Gastrocnemius medialis (tissue), 4 donors: ENCODE results near the gene MX1. TPM values are rescaled to one million over a fixed set of nuclear protein-coding genes. Genes with fewer than 3 reads are reported as not detected.

Source experiments
- ATAC-seq, 2 donors: fragments of 150-250 bp; one replicate each; pipeline ENCODE4 v1.9.1; 2016
- DNase-seq, 2 donors: peaks; one replicate each; pipeline ENCODE4 v3.0.0-alpha.2; 2019
- H3K27ac ChIP-seq, 4 donors: fragments of 200-600 bp; sonication (generic); 1 replicate in 1 of 4; 2 replicates in 3 of 4; pipeline ENCODE4 v1.5.1; 2016 to 2018; ENCODE audit warnings: mild to moderate bottlenecking in 2 of 4, moderate library complexity in 1 of 4
- H3K27me3 ChIP-seq, 3 donors: fragments of 200-600 bp; sonication (generic) in 2 of 3; 1 replicate in 1 of 3; 2 replicates in 2 of 3; pipeline versions ENCODE4 v1.5.1 to v1.6.0; 2016 to 2019; ENCODE audit warnings: mild to moderate bottlenecking in 1 of 3, moderate library complexity in 1 of 3
- H3K36me3 ChIP-seq, 2 donors: fragments of 200-600 bp; sonication (generic) in 1 of 2; one replicate each; pipeline ENCODE4 v1.5.1; 2017 to 2018
- H3K4me1 ChIP-seq, 2 donors: fragments of 200-600 bp; sonication (generic) in 1 of 2; one replicate each; pipeline ENCODE4 v1.5.1; 2016 to 2017; ENCODE audit warnings: mild to moderate bottlenecking in 2 of 2
- H3K4me3 ChIP-seq, 4 donors: fragments of 200-600 bp; sonication (generic) in 3 of 4; 1 replicate in 1 of 4; 2 replicates in 3 of 4; pipeline ENCODE4 v1.5.1; 2016 to 2019; ENCODE audit warnings: mild to moderate bottlenecking in 2 of 4
- H3K9me3 ChIP-seq, 3 donors: fragments of 200-600 bp; sonication (generic) in 2 of 3; 1 replicate in 1 of 3; 2 replicates in 2 of 3; pipeline ENCODE4 v1.5.1; 2016 to 2019
- POLR2A ChIP-seq, 2 donors: fragments of 450-650 bp; IDR thresholded peaks; one replicate each; pipeline ENCODE4 v1.6.1; 2017; ENCODE audit warnings: antibody characterized with exemption in 2 of 2, mild to moderate bottlenecking in 2 of 2, moderate library complexity in 2 of 2
- in situ Hi-C, 4 donors: fragments of 200-750 bp; cut with MboI; loops; one replicate each; pipeline versions ENCODE4 v1.15.0 to v1.8.0; 2017; ENCODE audit warnings: low sequenced_read_pairs in 4 of 4
- intact Hi-C: fragments of 100-400 bp; cut with DNase I; formaldehyde crosslinking; loops from one replicate; pipeline ENCODE4 v1.15.1; 2023; ENCODE audit warnings: low total_unique reads
- total RNA-seq, 4 donors: library from RNA; depleted of rRNA; stranded (reverse); fragments of >200 nt; gene quantifications; one replicate each; pipeline versions ENCODE4 v1.1.0 to v1.2.3, GENCODE V29; 2016
- TF ChIP-seq, protein P1 (sequence below), 5 experiments: fragments of 450-650 bp in 3 of 5; fragments of 200-600 bp in 2 of 5; sonication (generic) in 2 of 5; IDR thresholded peaks in 4 of 5; conservative IDR thresholded peaks in 1 of 5; 1 replicate in 4 of 5; 2 replicates in 1 of 5; pipeline ENCODE4 v1.5.1; 2016 to 2019; ENCODE audit warnings: antibody characterized with exemption in 5 of 5, mild to moderate bottlenecking in 3 of 5, moderate library complexity in 3 of 5

MX1 gene
- total RNA-seq, 4 donors from 2014 or later, result 2.5 to 10.0 (median 5.7) TPM

DNA sequence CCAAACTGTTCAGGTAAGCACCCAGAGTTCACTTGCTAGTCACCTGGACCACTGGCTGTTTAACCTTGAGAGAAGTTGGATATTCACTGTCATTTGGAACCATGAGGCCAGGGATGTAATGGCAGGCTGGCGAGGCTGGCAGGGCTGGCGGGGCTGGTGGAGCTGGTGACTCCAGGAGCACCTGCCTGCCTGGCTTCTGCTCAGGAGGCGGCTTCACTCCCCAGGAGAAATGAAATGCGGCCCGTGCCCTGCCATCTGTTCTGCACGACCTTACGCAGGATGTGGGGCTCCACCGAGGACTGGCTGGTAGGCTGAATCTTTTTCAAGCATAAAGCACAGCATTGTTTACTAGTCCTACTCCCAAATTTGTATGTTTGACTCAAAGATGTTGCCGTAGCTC, 22.7 kb upstream of the MX1 start:
- intact Hi-C loops (no loop called here), in situ Hi-C loops (no loop called here)
- H3K9me3 ChIP-seq, result no peaks in the 10 kb centered on the region
- no peak for DNase-seq
- no peaks in the 10 kb centered on the region for H3K27me3 ChIP-seq
- no peak overlapping the region for H3K4me3 ChIP-seq
- no peak for ATAC-seq
- no peaks in the 10 kb centered on the region for H3K4me1 ChIP-seq
- TF ChIP-seq, protein P1, sequence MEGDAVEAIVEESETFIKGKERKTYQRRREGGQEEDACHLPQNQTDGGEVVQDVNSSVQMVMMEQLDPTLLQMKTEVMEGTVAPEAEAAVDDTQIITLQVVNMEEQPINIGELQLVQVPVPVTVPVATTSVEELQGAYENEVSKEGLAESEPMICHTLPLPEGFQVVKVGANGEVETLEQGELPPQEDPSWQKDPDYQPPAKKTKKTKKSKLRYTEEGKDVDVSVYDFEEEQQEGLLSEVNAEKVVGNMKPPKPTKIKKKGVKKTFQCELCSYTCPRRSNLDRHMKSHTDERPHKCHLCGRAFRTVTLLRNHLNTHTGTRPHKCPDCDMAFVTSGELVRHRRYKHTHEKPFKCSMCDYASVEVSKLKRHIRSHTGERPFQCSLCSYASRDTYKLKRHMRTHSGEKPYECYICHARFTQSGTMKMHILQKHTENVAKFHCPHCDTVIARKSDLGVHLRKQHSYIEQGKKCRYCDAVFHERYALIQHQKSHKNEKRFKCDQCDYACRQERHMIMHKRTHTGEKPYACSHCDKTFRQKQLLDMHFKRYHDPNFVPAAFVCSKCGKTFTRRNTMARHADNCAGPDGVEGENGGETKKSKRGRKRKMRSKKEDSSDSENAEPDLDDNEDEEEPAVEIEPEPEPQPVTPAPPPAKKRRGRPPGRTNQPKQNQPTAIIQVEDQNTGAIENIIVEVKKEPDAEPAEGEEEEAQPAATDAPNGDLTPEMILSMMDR (IDR thresholded peaks at IDR 0.05 in 4 of 5, conservative IDR thresholded peaks at IDR 0.05 in 1 of 5), result no peak
- no peak for TF ChIP-seq POLR2A (IDR thresholded peaks at IDR 0.05)
- H3K27ac ChIP-seq, result no peak overlapping the region
- H3K36me3 ChIP-seq, result no peaks in the 10 kb centered on the region

DNA sequence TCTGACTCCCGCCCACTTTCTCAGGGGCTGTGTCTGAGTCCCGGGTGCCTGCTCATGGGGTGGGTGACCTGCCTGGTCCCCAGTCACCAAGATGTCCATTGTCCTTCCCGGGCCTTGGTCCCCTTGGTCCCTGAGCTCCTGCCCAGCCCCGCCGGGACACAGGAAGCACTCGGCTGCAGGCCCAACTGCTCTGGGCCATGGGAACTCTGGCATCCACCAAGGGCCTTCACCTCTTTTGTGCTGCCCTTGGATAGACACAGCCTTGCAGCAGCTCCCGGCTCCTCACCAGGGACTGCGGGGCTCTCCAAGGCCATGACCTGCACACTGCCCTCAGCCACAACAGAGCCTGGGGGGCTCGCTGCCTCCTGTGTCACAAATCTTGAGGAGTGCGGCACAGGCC, 22.1 kb upstream of the MX1 start:
- intact Hi-C loops, result no loop called here
- Histone ChIP-seq H3K27me3 (no peaks in the 10 kb centered on the region), H3K36me3 (no peaks in the 10 kb centered on the region), H3K27ac (no peak overlapping the region), H3K9me3 (no peaks in the 10 kb centered on the region), H3K4me1 (no peaks in the 10 kb centered on the region), H3K4me3 (no peak overlapping the region)
- DNase-seq (no peak), ATAC-seq (no peak)
- in situ Hi-C loops, result no loop called here
- no peak for TF ChIP-seq POLR2A (IDR thresholded peaks at IDR 0.05)
- TF ChIP-seq, protein P1 (IDR thresholded peaks at IDR 0.05 in 4 of 5, conservative IDR thresholded peaks at IDR 0.05 in 1 of 5), result no peak

GRCh38 chr21:41405321-41405720, 20.7 kb upstream of the MX1 start:
- Histone ChIP-seq H3K9me3 (no peaks in the 10 kb centered on the region), H3K27ac (no peak overlapping the region), H3K27me3 (no peaks in the 10 kb centered on the region), H3K4me1 (no peaks in the 10 kb centered on the region), H3K4me3 (no peak overlapping the region), H3K36me3 (no peaks in the 10 kb centered on the region)
- in situ Hi-C loops, result no loop called here
- TF ChIP-seq POLR2A (IDR thresholded peaks at IDR 0.05), result no peak
- TF ChIP-seq, protein P1 (IDR thresholded peaks at IDR 0.05 in 4 of 5, conservative IDR thresholded peaks at IDR 0.05 in 1 of 5), result no peak
- intact Hi-C loops, result no loop called here
- ATAC-seq (no peak), DNase-seq (no peak)

DNA sequence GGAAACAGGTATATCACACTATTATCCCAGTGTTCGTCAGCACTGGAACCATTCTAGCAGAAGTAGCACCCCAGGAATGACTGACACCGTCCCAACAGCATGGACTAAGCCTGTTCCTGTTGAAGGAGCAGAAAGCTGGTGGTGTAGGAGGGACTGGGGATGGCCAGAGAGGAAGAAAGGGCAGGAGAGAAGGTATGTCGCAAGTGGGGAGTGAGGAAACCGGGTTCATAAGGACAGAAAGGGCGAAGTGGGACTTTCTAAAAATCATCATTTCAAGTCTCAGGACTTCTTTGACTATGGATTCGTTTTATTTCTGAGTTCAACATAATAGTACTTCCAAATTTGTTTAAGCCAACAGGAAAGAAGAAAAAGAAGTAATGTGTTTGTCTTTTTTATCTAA, 19.7 kb upstream of the MX1 start:
- TF ChIP-seq POLR2A (IDR thresholded peaks at IDR 0.05), result no peak
- TF ChIP-seq, protein P1 (IDR thresholded peaks at IDR 0.05 in 4 of 5, conservative IDR thresholded peaks at IDR 0.05 in 1 of 5), result no peak
- no peaks in the 10 kb centered on the region for H3K27me3 ChIP-seq
- DNase-seq, result no peak
- intact Hi-C loops (no loop called here), in situ Hi-C loops (no loop called here)
- no peak overlapping the region for H3K27ac ChIP-seq
- no peak overlapping the region for H3K4me3 ChIP-seq
- no peak for ATAC-seq
- no peaks in the 10 kb centered on the region for H3K4me1 ChIP-seq
- H3K9me3 ChIP-seq, result no peaks in the 10 kb centered on the region
- H3K36me3 ChIP-seq, result no peaks in the 10 kb centered on the region
